ENCODE results near the gene GLIPR2.
A peak's percentile ranks its signal among the peaks of the same experiment; 100 is the strongest.

The GLIPR2 gene

DNA sequence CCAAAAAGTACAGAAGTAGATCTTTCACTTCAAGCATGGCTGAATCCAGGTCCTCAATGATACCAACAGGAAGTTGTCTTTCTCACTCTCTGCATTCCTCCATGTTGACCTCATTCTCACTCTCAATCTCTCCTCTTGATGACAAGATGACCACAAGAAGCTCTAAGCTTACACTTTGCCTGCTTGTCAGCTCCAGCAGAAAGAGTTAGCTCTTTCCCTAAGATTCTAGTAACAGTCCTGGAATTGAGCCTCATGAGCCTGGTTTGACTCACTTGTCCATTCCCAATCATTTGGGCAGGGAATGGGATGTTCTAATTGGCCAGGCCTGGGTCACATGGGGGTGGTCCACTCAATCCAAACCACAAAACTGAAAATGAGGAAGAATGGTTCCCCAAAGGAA lies 50.9 kb downstream of the GLIPR2 start:
- no peak overlapping the region for H4K91ac ChIP-seq (ENCODE audit: low read depth, low read length, poor library complexity)
- no peak overlapping the region for H2BK15ac ChIP-seq (ENCODE audit: low read length)
- no peak overlapping the region for H3K27ac ChIP-seq (replicated peaks; ENCODE audit: low read length)

GRCh38 chr9:36188212-36188611 lies 51.7 kb downstream of the GLIPR2 start:
- no peak overlapping the region for H3K14ac ChIP-seq (ENCODE audit: low read length)
- H3K23ac ChIP-seq (ENCODE audit: low read depth, low read length, poor library complexity): no peak overlapping the region
- no peak for DNase-seq (ENCODE audit: low spot score)
- H3K36me3 ChIP-seq (replicated peaks in 1 of 2; ENCODE audit: control insufficient read depth in 2 of 2, insufficient read depth in 2 of 2, low read length in 2 of 2): peaks cover 0 to 6% of the 10 kb centered on the region in 2 donors
- no peak overlapping the region for H2BK120ac ChIP-seq (ENCODE audit: low read depth, low read length)
- no peak overlapping the region for H2BK5ac ChIP-seq (ENCODE audit: low read length)
- no peak overlapping the region for H3K18ac ChIP-seq (ENCODE audit: low read length)
- H3K4me1 ChIP-seq (ENCODE audit: control insufficient read depth in 2 of 2, insufficient read depth in 1 of 2, low read depth in 1 of 2, low read length in 2 of 2): peaks cover 10 to 12% of the 10 kb centered on the region in 2 donors
- H3K79me1 ChIP-seq (ENCODE audit: low read depth, low read length): peaks cover 5% of the 10 kb centered on the region
- no peak overlapping the region for H2AK5ac ChIP-seq (ENCODE audit: low read depth, low read length)
- no peak overlapping the region for H3K4ac ChIP-seq (ENCODE audit: low read length)
- H3K27me3 ChIP-seq (ENCODE audit: control insufficient read depth in 3 of 3, insufficient read depth in 3 of 3, low read depth in 1 of 3, low read length in 3 of 3): no peaks in the 10 kb centered on the region
- WGBS, 2 donors (ENCODE audit: extremely low coverage in 2 of 2, insufficient read length in 2 of 2, insufficient replicate concordance in 1 of 2): no CpG with 5 or more reads among the region's 5 CpGs
- H3K9me3 ChIP-seq (replicated peaks in 1 of 2; ENCODE audit: control insufficient read depth in 2 of 2, insufficient read depth in 1 of 2, low read depth in 1 of 2, low read length in 2 of 2): peaks cover 0 to 3% of the 10 kb centered on the region in 2 donors
- no peak overlapping the region for H2BK12ac ChIP-seq (ENCODE audit: low read length)
- no peak overlapping the region for H3K9ac ChIP-seq (ENCODE audit: low read depth, low read length, poor library complexity)
- no peak overlapping the region for H4K8ac ChIP-seq (ENCODE audit: low read depth, low read length)
- H3K27ac ChIP-seq (replicated peaks; ENCODE audit: low read length): no peak overlapping the region
- H3K4me3 ChIP-seq (ENCODE audit: low read length in 2 of 2): no peak overlapping the region
- no peak overlapping the region for H2BK15ac ChIP-seq (ENCODE audit: low read length)
- no peak overlapping the region for H2AFZ ChIP-seq (ENCODE audit: low read length)
- no peak overlapping the region for H3K4me2 ChIP-seq (ENCODE audit: insufficient read depth, low read length, poor library complexity, severe bottlenecking)
- no peak overlapping the region for H4K91ac ChIP-seq (ENCODE audit: low read depth, low read length, poor library complexity)

More for the DNA sequence above, 50.9 kb downstream of the GLIPR2 start:
- no peak overlapping the region for H3K18ac ChIP-seq (ENCODE audit: low read length)
- no peak overlapping the region for H3K4ac ChIP-seq (ENCODE audit: low read length)
- H2BK5ac ChIP-seq (ENCODE audit: low read length): no peak overlapping the region
- H2AK5ac ChIP-seq (ENCODE audit: low read depth, low read length): no peak overlapping the region
- no peak overlapping the region for H3K9ac ChIP-seq (ENCODE audit: low read depth, low read length, poor library complexity)
- no peak overlapping the region for H4K8ac ChIP-seq (ENCODE audit: low read depth, low read length)
- H3K9me3 ChIP-seq (replicated peaks in 1 of 2; ENCODE audit: control insufficient read depth in 2 of 2, insufficient read depth in 1 of 2, low read depth in 1 of 2, low read length in 2 of 2): peaks cover 0 to 3% of the 10 kb centered on the region in 2 donors
- no peak overlapping the region for H3K23ac ChIP-seq (ENCODE audit: low read depth, low read length, poor library complexity)
- no peak overlapping the region for H3K4me2 ChIP-seq (ENCODE audit: insufficient read depth, low read length, poor library complexity, severe bottlenecking)
- H2BK12ac ChIP-seq (ENCODE audit: low read length): no peak overlapping the region
- H2BK120ac ChIP-seq (ENCODE audit: low read depth, low read length): no peak overlapping the region
- H3K36me3 ChIP-seq (replicated peaks in 1 of 2; ENCODE audit: control insufficient read depth in 2 of 2, insufficient read depth in 2 of 2, low read length in 2 of 2): no peaks in the 10 kb centered on the region
- H3K4me3 ChIP-seq (ENCODE audit: low read length in 2 of 2): no peak overlapping the region
- peaks cover 5% of the 10 kb centered on the region for H3K79me1 ChIP-seq (ENCODE audit: low read depth, low read length)
- DNase-seq (ENCODE audit: low spot score): no peak
- no peak overlapping the region for H3K14ac ChIP-seq (ENCODE audit: low read length)
- peaks cover 7 to 10% of the 10 kb centered on the region in 2 donors for H3K4me1 ChIP-seq (ENCODE audit: control insufficient read depth in 2 of 2, insufficient read depth in 1 of 2, low read depth in 1 of 2, low read length in 2 of 2)
- no peaks in the 10 kb centered on the region for H3K27me3 ChIP-seq (ENCODE audit: control insufficient read depth in 3 of 3, insufficient read depth in 3 of 3, low read depth in 1 of 3, low read length in 3 of 3)
- H2AFZ ChIP-seq (ENCODE audit: low read length): no peak overlapping the region

DNA sequence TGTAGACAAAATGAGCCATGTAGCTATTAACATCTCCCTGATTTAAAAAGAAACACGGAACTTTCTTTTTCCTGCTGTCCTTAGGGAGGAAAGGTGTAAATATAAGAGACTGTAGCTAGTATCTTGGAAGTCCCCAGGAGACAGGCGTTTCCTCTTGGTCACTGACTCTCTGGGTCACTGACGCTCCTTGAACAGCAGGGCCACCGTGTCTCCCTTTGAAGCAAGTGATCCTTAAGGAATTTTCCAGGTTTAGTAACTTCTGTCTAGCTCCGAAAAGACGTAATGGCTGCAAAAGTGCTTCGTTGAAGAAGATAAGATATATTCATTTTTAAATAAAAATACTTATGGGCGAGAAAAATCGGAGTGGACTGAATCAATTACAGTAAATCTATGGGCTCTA lies 53.4 kb downstream of the GLIPR2 start:
- peak overlapping the region in 1 of 2 donors; percentile 81 for H3K4me3 ChIP-seq (ENCODE audit: low read length in 2 of 2)
- no peaks in the 10 kb centered on the region for H3K27me3 ChIP-seq (ENCODE audit: control insufficient read depth in 3 of 3, insufficient read depth in 3 of 3, low read depth in 1 of 3, low read length in 3 of 3)
- no peak overlapping the region for H3K14ac ChIP-seq (ENCODE audit: low read length)
- H3K79me1 ChIP-seq (ENCODE audit: low read depth, low read length): peaks cover 5% of the 10 kb centered on the region
- WGBS, 2 donors (ENCODE audit: extremely low coverage in 2 of 2, insufficient read length in 2 of 2, insufficient replicate concordance in 1 of 2): no CpG with 5 or more reads among the region's 9 CpGs
- H3K18ac ChIP-seq (ENCODE audit: low read length): no peak overlapping the region
- H2AFZ ChIP-seq (ENCODE audit: low read length): peak overlapping the region; percentile 89
- no peak overlapping the region for H2BK15ac ChIP-seq (ENCODE audit: low read length)
- no peak overlapping the region for H2BK5ac ChIP-seq (ENCODE audit: low read length)
- peak overlapping the region; percentile 9 for H3K27ac ChIP-seq (replicated peaks; ENCODE audit: low read length)
- DNase-seq (ENCODE audit: low spot score): no peak
- no peak overlapping the region for H2BK12ac ChIP-seq (ENCODE audit: low read length)
- H3K23ac ChIP-seq (ENCODE audit: low read depth, low read length, poor library complexity): no peak overlapping the region
- H3K9me3 ChIP-seq (replicated peaks in 1 of 2; ENCODE audit: control insufficient read depth in 2 of 2, insufficient read depth in 1 of 2, low read depth in 1 of 2, low read length in 2 of 2): peaks cover 0 to 3% of the 10 kb centered on the region in 2 donors
- H3K36me3 ChIP-seq (replicated peaks in 1 of 2; ENCODE audit: control insufficient read depth in 2 of 2, insufficient read depth in 2 of 2, low read length in 2 of 2): peaks cover 2 to 22% of the 10 kb centered on the region in 2 donors
- H3K4me1 ChIP-seq (ENCODE audit: control insufficient read depth in 2 of 2, insufficient read depth in 1 of 2, low read depth in 1 of 2, low read length in 2 of 2): peaks cover 10 to 12% of the 10 kb centered on the region in 2 donors
- no peak overlapping the region for H4K91ac ChIP-seq (ENCODE audit: low read depth, low read length, poor library complexity)
- H3K9ac ChIP-seq (ENCODE audit: low read depth, low read length, poor library complexity): no peak overlapping the region
- no peak overlapping the region for H4K8ac ChIP-seq (ENCODE audit: low read depth, low read length)
- no peak overlapping the region for H3K4ac ChIP-seq (ENCODE audit: low read length)
- no peak overlapping the region for H2AK5ac ChIP-seq (ENCODE audit: low read depth, low read length)
- H2BK120ac ChIP-seq (ENCODE audit: low read depth, low read length): no peak overlapping the region
- peak overlapping the region; percentile 49 for H3K4me2 ChIP-seq (ENCODE audit: insufficient read depth, low read length, poor library complexity, severe bottlenecking)

- Histone ChIP-seq H3K36me3 (replicated peaks in 1 of 2; ENCODE audit: control insufficient read depth in 2 of 2, insufficient read depth in 2 of 2, low read length in 2 of 2) (peaks cover 2 to 28% of the 10 kb centered on the region in 2 donors), H2BK120ac (ENCODE audit: low read depth, low read length) (no peak within 1 kb of the TSS), H4K91ac (ENCODE audit: low read depth, low read length, poor library complexity) (no peak within 1 kb of the TSS), H3K9me3 (replicated peaks in 1 of 2; ENCODE audit: control insufficient read depth in 2 of 2, insufficient read depth in 1 of 2, low read depth in 1 of 2, low read length in 2 of 2) (peaks cover 0 to 3% of the 10 kb centered on the region in 2 donors), H3K27ac (replicated peaks; ENCODE audit: low read length) (peak within 1 kb of the TSS; percentile 89), H3K23ac (ENCODE audit: low read depth, low read length, poor library complexity) (peak within 1 kb of the TSS; percentile 94), H3K79me1 (ENCODE audit: low read depth, low read length) (peaks cover 5% of the 10 kb centered on the region), H2BK5ac (ENCODE audit: low read length) (peak within 1 kb of the TSS; percentile 75), H2AFZ (ENCODE audit: low read length) (peak within 1 kb of the TSS; percentile 89), H3K9ac (ENCODE audit: low read depth, low read length, poor library complexity) (peak within 1 kb of the TSS; percentile 92), H2BK12ac (ENCODE audit: low read length) (no peak within 1 kb of the TSS), H3K4me2 (ENCODE audit: insufficient read depth, low read length, poor library complexity, severe bottlenecking) (peak within 1 kb of the TSS; percentile 76), H3K4me3 (ENCODE audit: low read length in 2 of 2) (peak within 1 kb of the TSS; percentile 81 to 98), H3K14ac (ENCODE audit: low read length) (peak within 1 kb of the TSS; percentile 43), H2BK15ac (ENCODE audit: low read length) (no peak within 1 kb of the TSS), H3K4ac (ENCODE audit: low read length) (no peak within 1 kb of the TSS), H3K18ac (ENCODE audit: low read length) (peak within 1 kb of the TSS; percentile 93), H3K4me1 (ENCODE audit: control insufficient read depth in 2 of 2, insufficient read depth in 1 of 2, low read depth in 1 of 2, low read length in 2 of 2) (peaks cover 10 to 12% of the 10 kb centered on the region in 2 donors), H3K27me3 (ENCODE audit: control insufficient read depth in 3 of 3, insufficient read depth in 3 of 3, low read depth in 1 of 3, low read length in 3 of 3) (no peaks in the 10 kb centered on the region), H2AK5ac (ENCODE audit: low read depth, low read length) (peak within 1 kb of the TSS; percentile 33), H4K8ac (ENCODE audit: low read depth, low read length) (no peak within 1 kb of the TSS)
- peak; percentile 96 for DNase-seq (ENCODE audit: low spot score)
- WGBS, 2 donors (ENCODE audit: extremely low coverage in 2 of 2, insufficient read length in 2 of 2, insufficient replicate concordance in 1 of 2): no CpG with 5 or more reads among the region's 68 CpGs
Observed at GRCh38 chr9:36190388-36191289, 54.1 kb downstream of the GLIPR2 start, which contains the start of gene CLTA. Gene CLTA (plus strand): TSS chr9:36190921. CDS start chr9:36191057, 136 bp downstream.
